Measurements from ENCODE around the gene TAF1C. TPM values are rescaled to one million over a fixed set of nuclear protein-coding genes. Genes with fewer than 3 reads are reported as not detected.

The TAF1C gene
- polyA plus RNA-seq, 2 of the 4 experiments (the other 2 are of a cell fraction): 13.2 to 38.6 TPM

- no peak overlapping the region for H3K4me3 ChIP-seq
- no peak overlapping the region for H3K27ac ChIP-seq
- 79% methylated on average over 6 of the region's 16 CpGs for WGBS (ENCODE audit: missing lambda C conversion rate)
- H3K4me1 ChIP-seq: no peaks in the 10 kb centered on the region
- POLR2A ChIA-PET: no interaction called here
- DNase-seq (ENCODE audit: low read depth in 1 of 2, low spot score in 1 of 2) (no peak), ATAC-seq (no peak; a peak in 1 of 6 replicates), FAIRE-seq (no peak)
- no peak overlapping the region for H3K4me2 ChIP-seq
- CTCF ChIA-PET: interaction anchor here (2.6 kb wide), 1 partner anchor 10 kb away, joined by 21 read pairs; the partner anchor contains the start of gene TAF1C
- TF ChIP-seq RAD21 (conservative IDR thresholded peaks at IDR 0.05 in 1 of 2, IDR thresholded peaks at IDR 0.05 in 1 of 2): no peak
- TF ChIP-seq ATOH8 (CRISPR knock-in tag; IDR thresholded peaks at IDR 0.05; ENCODE audit: low read depth): no peak
- no peak for TF ChIP-seq RFX5 (IDR thresholded peaks at IDR 0.05)
- no peak for TF ChIP-seq CBX2 (IDR thresholded peaks at IDR 0.05; ENCODE audit: borderline replicate concordance, low read depth)
- no peak for TF ChIP-seq PHF8 (IDR thresholded peaks at IDR 0.05; ENCODE audit: borderline replicate concordance, low read depth)
- no peak for TF ChIP-seq HDAC2 (IDR thresholded peaks at IDR 0.05)
- TF ChIP-seq KDM5A (IDR thresholded peaks at IDR 0.05): no peak
- no peaks in the 10 kb centered on the region for H3K9me3 ChIP-seq
Measured at GRCh38 chr16:84196727-84197394, 10.0 kb upstream of the TAF1C start.

GRCh38 chr16:84196101-84196500, 9.2 kb upstream of the TAF1C start:
- POLR2A ChIA-PET: no interaction called here
- Histone ChIP-seq H3K4me2 (no peak overlapping the region), H3K4me1 (no peaks in the 10 kb centered on the region), H3K27ac (no peak overlapping the region), H3K4me3 (no peak overlapping the region), H3K9me3 (no peaks in the 10 kb centered on the region)
- no peak for TF ChIP-seq KDM1A (IDR thresholded peaks at IDR 0.05; ENCODE audit: low read depth)
- ATAC-seq (no peak; a peak in 1 of 6 replicates), DNase-seq (ENCODE audit: low read depth in 1 of 2, low spot score in 1 of 2) (no peak), FAIRE-seq (no peak)
- 85% methylated on average over 5 of the region's 16 CpGs for WGBS (ENCODE audit: missing lambda C conversion rate)
- CTCF ChIA-PET: interaction anchor here (1.0 to 2.6 kb wide), 5 partner anchors 9 to 249 kb away, joined by 3 to 21 read pairs (median 4); partner anchors contain the start of gene TAF1C

DNA sequence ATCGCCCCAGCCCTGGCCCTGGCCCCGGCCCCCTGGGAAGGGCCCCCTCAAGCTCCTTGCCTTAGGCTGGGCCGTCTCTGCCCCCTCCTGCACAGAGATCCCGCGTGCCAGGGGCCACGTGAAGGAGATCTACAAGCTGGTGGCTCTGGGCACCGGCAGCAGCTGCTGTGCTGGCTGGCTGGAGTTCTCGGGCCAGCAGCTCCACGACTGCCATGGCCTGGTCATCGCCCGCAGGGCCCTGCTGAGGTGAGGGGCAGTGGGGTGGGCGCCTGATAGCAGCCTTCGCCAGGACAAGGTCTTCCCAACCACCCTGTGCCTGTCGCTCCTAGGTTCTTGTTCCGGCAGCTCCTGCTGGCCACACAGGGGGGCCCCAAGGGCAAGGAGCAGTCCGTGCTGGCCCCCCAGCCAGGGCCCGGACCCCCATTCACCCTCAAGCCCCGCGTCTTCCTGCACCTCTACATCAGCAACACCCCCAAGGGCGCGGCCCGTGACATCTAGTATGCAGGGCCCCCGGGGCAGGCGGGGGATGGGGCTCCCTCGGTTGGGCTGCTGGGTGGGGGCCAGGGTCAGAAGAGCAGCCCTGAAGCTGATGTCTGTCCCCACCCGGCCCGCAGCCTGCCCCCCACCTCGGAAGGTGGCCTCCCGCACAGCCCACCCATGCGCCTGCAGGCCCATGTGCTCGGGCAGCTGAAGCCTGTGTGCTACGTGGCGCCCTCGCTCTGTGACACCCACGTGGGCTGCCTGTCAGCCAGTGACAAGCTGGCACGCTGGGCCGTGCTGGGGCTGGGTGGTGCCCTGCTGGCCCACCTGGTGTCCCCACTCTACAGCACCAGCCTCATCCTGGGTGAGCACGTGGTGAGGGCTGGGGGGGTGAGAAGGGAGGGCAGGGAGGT, 8.6 kb upstream of the TAF1C start:
- ChIA-PET POLR2A (no interaction called here), CTCF (interaction anchor here (0.9 to 2.6 kb wide), 7 partner anchors 8 to 310 kb away, joined by 3 to 21 read pairs (median 3); partner anchors contain the start of gene TAF1C)
- Histone ChIP-seq H3K9me3 (no peaks in the 10 kb centered on the region), H3K4me1 (no peaks in the 10 kb centered on the region), H3K4me2 (no peak overlapping the region), H3K4me3 (no peak overlapping the region), H3K27ac (no peak overlapping the region)
- no peak for FAIRE-seq
- TF ChIP-seq TFCP2L1 (CRISPR knock-in tag; IDR thresholded peaks at IDR 0.05) (no peak), HOXB13 (CRISPR knock-in tag; IDR thresholded peaks at IDR 0.05; ENCODE audit: low read depth) (no peak), HOXA7 (CRISPR knock-in tag; IDR thresholded peaks at IDR 0.05) (no peak), CEBPB (IDR thresholded peaks at IDR 0.05) (no peak)
- DNase-seq (ENCODE audit: low read depth in 1 of 2, low spot score in 1 of 2): no peak
- WGBS (ENCODE audit: missing lambda C conversion rate): 83% methylated on average over 6 of the region's 38 CpGs
- no peak for ATAC-seq

DNA sequence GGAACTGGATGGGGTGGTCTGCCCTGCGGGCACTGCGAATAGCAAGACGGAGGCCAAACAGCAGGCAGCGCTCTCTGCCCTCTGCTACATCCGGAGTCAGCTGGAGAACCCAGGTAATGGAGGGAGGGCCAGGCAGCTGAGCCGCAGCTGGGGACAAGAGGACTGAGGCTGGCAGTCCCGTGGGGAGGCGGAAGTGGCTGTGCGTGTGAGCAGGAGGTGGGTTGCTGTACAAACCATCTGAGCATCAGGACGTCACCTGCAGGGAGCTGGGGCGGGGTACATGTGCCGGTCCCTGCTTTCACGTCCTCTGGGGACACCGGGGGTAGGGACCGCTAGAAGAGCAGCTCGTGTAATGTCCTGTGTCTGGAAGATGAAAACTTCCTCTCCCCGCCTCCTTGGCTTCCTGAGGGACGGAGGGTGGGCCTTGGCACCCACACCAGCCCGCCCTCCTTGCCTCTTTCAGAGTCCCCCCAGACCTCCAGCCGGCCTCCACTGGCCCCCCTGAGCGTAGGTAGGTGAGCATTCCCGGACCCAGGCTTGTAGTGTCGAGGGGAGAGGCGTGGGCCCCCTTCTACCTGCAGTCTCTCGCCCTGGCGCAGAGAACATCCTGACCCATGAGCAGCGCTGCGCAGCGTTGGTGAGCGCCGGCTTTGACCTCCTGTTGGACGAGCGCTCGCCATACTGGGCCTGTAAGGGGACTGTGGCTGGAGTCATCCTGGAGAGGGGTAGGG, 7.8 kb upstream of the TAF1C start:
- FAIRE-seq (no peak), DNase-seq (ENCODE audit: low read depth in 1 of 2, low spot score in 1 of 2) (no peak), ATAC-seq (no peak)
- Histone ChIP-seq H3K9me3 (no peaks in the 10 kb centered on the region), H3K4me3 (no peak overlapping the region), H3K27ac (no peak overlapping the region), H3K4me2 (no peak overlapping the region), H3K4me1 (no peaks in the 10 kb centered on the region)
- ChIA-PET POLR2A (no interaction called here), CTCF (interaction anchor here (0.9 to 2.6 kb wide), 5 partner anchors 7 to 311 kb away, joined by 3 to 21 read pairs (median 4); partner anchors contain the start of gene TAF1C)
- TF ChIP-seq NR3C1 (IDR thresholded peaks at IDR 0.05) (no peak), KDM1A (IDR thresholded peaks at IDR 0.05; ENCODE audit: low read depth) (no peak)
- 78% methylated on average over 32 of the region's 34 CpGs for WGBS (ENCODE audit: missing lambda C conversion rate)
